MCF 10A (cell line): Measurements from ENCODE around the gene TUBA3E. TPM values are rescaled to one million over a fixed set of nuclear protein-coding genes. Genes with fewer than 3 reads are reported as not detected.

ENCODE experiments used
- BruUV-seq: library from RNA; stranded (reverse); fragments of 400-500 nt; replicated peaks from 2 replicates; lab custom pipeline; 2021; lab: Mats Ljungman, UMichigan
- CTCF ChIA-PET: fragments of 300-600 bp; sonication (Branson Sonifier 250); formaldehyde crosslinking; extraction: SDS; loops from one replicate; lab custom pipeline; 2021; ENCODE audit warnings: antibody characterized with exemption, inconsistent platforms; lab: Yijun Ruan, JAX
- POLR2A ChIA-PET: fragments of 300-600, 350-650 bp; sonication (Branson Sonifier 250); formaldehyde crosslinking; extraction: SDS; loops from one replicate; lab custom pipeline; 2020; ENCODE audit warnings: antibody characterized with exemption, inconsistent platforms; lab: Yijun Ruan, JAX
- DNase-seq: peaks from one replicate; pipeline ENCODE4 v3.0.0-alpha.2; 2018; ENCODE audit not compliant: unreplicated experiment
- H3K27ac Mint-ChIP-seq: one replicate; pipeline ENCODE4 v1.8.0; 2022; ENCODE audit warnings: mild to moderate bottlenecking, low read depth, mixed read lengths; ENCODE audit not compliant: unreplicated experiment
- H3K27me3 Mint-ChIP-seq: one replicate; pipeline ENCODE4 v1.8.0; 2022; ENCODE audit warnings: mixed read lengths; ENCODE audit not compliant: insufficient read depth, unreplicated experiment
- H3K36me3 Mint-ChIP-seq: one replicate; pipeline ENCODE4 v1.8.0; 2022; ENCODE audit warnings: mild to moderate bottlenecking, moderate library complexity, mixed read lengths; ENCODE audit not compliant: insufficient read depth, unreplicated experiment
- H3K4me1 Mint-ChIP-seq: one replicate; pipeline ENCODE4 v1.8.0; 2022; ENCODE audit warnings: mixed read lengths; ENCODE audit not compliant: insufficient read depth, unreplicated experiment
- H3K4me3 Mint-ChIP-seq: one replicate; pipeline ENCODE4 v1.8.0; 2022; ENCODE audit warnings: mild to moderate bottlenecking, moderate library complexity, mixed read lengths; ENCODE audit not compliant: unreplicated experiment
- H3K9me3 Mint-ChIP-seq: one replicate; pipeline ENCODE4 v1.8.0; 2022; ENCODE audit warnings: mixed read lengths; ENCODE audit not compliant: unreplicated experiment
- CTCF ChIP-seq: fragments of 200-600 bp; IDR thresholded peaks from one replicate; pipeline ENCODE4 v1.8.0; 2022; ENCODE audit warnings: antibody characterized with exemption, mild to moderate bottlenecking; ENCODE audit not compliant: unreplicated experiment
- intact Hi-C: fragments of 100-400 bp; cut with micrococcal nuclease; formaldehyde crosslinking; loops from 2 replicates; pipeline ENCODE4 v1.14.1; 2022
- total RNA-seq: library from RNA; stranded (reverse); gene quantifications from 2 replicates; pipeline ENCODE4 v1.2.3, GENCODE V29; 2022

TUBA3E gene
- total RNA-seq, 1 experiment from 2014 or later, result not detected

- no peak for TF ChIP-seq CTCF
- ChIA-PET POLR2A (no interaction called here), CTCF (interaction anchor here (0.5 to 1.2 kb wide), 2 partner anchors 32 to 144 kb away, joined by 3 to 4 read pairs; no protein-coding TSS in a partner anchor)
- no TSS peak for BruUV-seq
- Mint-ChIP-seq H3K4me1 (peaks cover 5% of the 10 kb centered on the region), H3K36me3 (peaks cover 19% of the 10 kb centered on the region), H3K27ac (no peak overlapping the region), H3K27me3 (no peaks in the 10 kb centered on the region), H3K9me3 (no peaks in the 10 kb centered on the region), H3K4me3 (no peak overlapping the region)
- intact Hi-C loops, result loop anchor here (10.0 kb wide), 1 partner anchor 68 kb away; no protein-coding TSS in a partner anchor
- DNase-seq, result no peak
Observed at GRCh38 chr2:130187268-130187667, 11.0 kb downstream of the TUBA3E start.

GRCh38 chr2:130186391-130186790 lies 11.8 kb downstream of the TUBA3E start:
- DNase-seq, result no peak
- no peak for TF ChIP-seq CTCF
- Mint-ChIP-seq H3K9me3 (no peaks in the 10 kb centered on the region), H3K36me3 (peaks cover 19% of the 10 kb centered on the region), H3K4me1 (peaks cover 5% of the 10 kb centered on the region), H3K4me3 (no peak overlapping the region), H3K27ac (no peak overlapping the region), H3K27me3 (no peaks in the 10 kb centered on the region)
- ChIA-PET POLR2A (no interaction called here), CTCF (interaction anchor here (0.8 to 1.2 kb wide), 2 partner anchors 145 to 146 kb away, joined by 3 to 4 read pairs; no protein-coding TSS in a partner anchor)
- BruUV-seq, result no TSS peak
- intact Hi-C loops, result loop anchor here (10.0 kb wide), 1 partner anchor 68 kb away; no protein-coding TSS in a partner anchor

- no peak for TF ChIP-seq CTCF
- Mint-ChIP-seq H3K9me3 (no peaks in the 10 kb centered on the region), H3K36me3 (peaks cover 19% of the 10 kb centered on the region)
Observed at GRCh38 chr2:130185896-130186295, 12.3 kb downstream of the TUBA3E start.

DNA sequence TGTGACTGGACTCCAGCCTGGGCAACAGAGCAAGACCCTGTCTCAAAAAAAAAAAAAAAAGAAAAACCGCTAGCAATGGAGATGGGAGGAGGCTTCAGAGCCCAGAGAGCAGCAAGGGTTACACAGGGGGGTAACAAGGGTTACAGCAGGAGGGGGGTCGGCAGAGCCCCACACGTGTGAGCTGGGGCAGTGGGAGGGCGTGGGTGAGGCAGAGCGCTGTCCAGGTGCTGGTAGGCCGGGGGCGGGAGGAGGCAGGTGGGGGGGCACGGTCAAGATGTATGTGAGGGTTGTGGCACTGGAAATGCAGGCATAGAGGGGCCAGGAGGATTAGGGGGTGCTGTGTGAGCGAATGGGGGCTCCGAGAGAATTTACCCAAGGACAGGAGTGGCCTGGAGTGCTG lies 12.8 kb downstream of the TUBA3E start:
- Mint-ChIP-seq H3K27ac (no peak overlapping the region), H3K4me3 (no peak overlapping the region), H3K9me3 (no peaks in the 10 kb centered on the region), H3K36me3 (peaks cover 19% of the 10 kb centered on the region), H3K27me3 (no peaks in the 10 kb centered on the region), H3K4me1 (peaks cover 5% of the 10 kb centered on the region)
- intact Hi-C loops, result loop anchor here (10.0 kb wide), 1 partner anchor 69 kb away; no protein-coding TSS in a partner anchor
- DNase-seq, result no peak
- CTCF ChIA-PET, result interaction anchor here (0.6 to 5.7 kb wide), 2 partner anchors 131 to 150 kb away, joined by 3 to 90 read pairs; no protein-coding TSS in a partner anchor
- POLR2A ChIA-PET, result no interaction called here
- no peak for TF ChIP-seq CTCF
- no TSS peak for BruUV-seq

More at GRCh38 chr2:130185896-130186295, 12.3 kb downstream of the TUBA3E start:
- CTCF ChIA-PET, result interaction anchor here (0.6 to 0.8 kb wide), 2 partner anchors 131 to 147 kb away, joined by 3 read pairs; no protein-coding TSS in a partner anchor
- H3K27ac Mint-ChIP-seq, result no peak overlapping the region
- peaks cover 5% of the 10 kb centered on the region for H3K4me1 Mint-ChIP-seq
- H3K27me3 Mint-ChIP-seq, result no peaks in the 10 kb centered on the region
- no peak overlapping the region for H3K4me3 Mint-ChIP-seq
- POLR2A ChIA-PET, result no interaction called here
- BruUV-seq, result no TSS peak
- intact Hi-C loops, result loop anchor here (10.0 kb wide), 1 partner anchor 69 kb away; no protein-coding TSS in a partner anchor
- DNase-seq, result no peak
